AG04449 (cell line): ENCODE measurements around the gene SF3B6.
A peak's percentile ranks its signal among the peaks of the same experiment; 100 is the strongest.

Experiments used
- CTCF ChIA-PET: fragments of 350-600 bp; formaldehyde crosslinking; extraction: SDS; loops from one replicate; lab custom pipeline; 2021; ENCODE audit warnings: antibody characterized with exemption; lab: Yijun Ruan, JAX
- POLR2A ChIA-PET: fragments of 400-600, 350-600 bp; formaldehyde crosslinking; extraction: SDS; loops from one replicate; lab custom pipeline; 2020; ENCODE audit warnings: antibody characterized with exemption, inconsistent platforms; lab: Yijun Ruan, JAX
- DNase-seq: peaks from one replicate; pipeline ENCODE4 v3.0.0-alpha.2; 2010; ENCODE audit warnings: low read depth, low spot score
- H3K4me3 ChIP-seq: 2 replicates; pipeline ENCODE4 v1.5.1; 2011; ENCODE audit warnings: low read depth, mild to moderate bottlenecking, control low read depth, low read length
- TF ChIP-seq, protein P1 (sequence below): IDR thresholded peaks from one replicate; pipeline ENCODE4 v1.5.1; 2011; ENCODE audit warnings: mild to moderate bottlenecking, moderate library complexity, low read length, control low read depth, inconsistent platforms; ENCODE audit not compliant: insufficient read depth; ENCODE audit errors: missing control alignments

Gene SF3B6

DNA sequence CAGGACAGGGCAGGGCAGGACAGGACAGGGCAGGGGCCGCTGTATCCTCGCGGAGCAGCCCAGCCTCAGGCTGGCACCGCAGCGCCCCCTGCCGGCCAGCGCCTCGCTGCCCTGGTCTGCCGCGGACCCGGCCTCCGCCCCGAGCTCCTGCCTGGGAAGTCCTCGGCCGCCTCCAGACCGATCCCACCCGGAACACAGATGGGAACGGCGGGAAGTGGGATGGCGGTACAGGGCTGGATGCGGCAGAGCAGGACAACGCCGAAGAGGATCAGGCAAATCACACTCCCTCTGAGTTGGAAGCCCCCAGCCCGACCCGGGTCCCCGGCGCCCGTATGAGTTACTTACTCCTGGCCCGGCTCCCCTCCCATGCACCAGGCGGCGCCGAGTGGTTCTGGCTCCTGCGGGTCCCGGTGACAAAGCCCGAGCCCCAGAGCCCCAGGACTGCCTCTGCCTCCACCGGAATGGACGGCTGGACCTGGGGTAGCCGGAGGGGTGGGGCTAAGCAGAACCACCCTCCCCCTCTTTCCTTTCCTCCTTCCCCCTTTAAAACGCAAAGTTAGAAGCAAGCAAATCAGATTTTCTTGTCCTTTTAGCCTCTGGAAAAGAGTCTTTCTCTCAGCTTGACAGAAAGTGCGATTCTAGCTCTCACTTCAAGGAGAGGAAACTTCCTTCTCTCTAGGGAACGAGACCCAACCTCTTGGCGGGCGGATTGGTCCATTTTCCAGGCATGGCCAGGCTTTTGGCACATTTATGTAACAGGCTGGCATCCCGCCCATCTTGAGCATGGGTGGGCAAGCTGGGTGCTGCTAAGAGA, 8.5 kb upstream of the SF3B6 start, which contains the start of gene TP53I3:
TSS of gene TP53I3 (minus strand) at position 449 of the 814 bp plus-strand sequence. CDS start 508 bp downstream, outside the sequence.
- DNase-seq = no peak
- H3K4me3 ChIP-seq = peak within 1 kb of the TSS; percentile 82
- TF ChIP-seq, protein P1, sequence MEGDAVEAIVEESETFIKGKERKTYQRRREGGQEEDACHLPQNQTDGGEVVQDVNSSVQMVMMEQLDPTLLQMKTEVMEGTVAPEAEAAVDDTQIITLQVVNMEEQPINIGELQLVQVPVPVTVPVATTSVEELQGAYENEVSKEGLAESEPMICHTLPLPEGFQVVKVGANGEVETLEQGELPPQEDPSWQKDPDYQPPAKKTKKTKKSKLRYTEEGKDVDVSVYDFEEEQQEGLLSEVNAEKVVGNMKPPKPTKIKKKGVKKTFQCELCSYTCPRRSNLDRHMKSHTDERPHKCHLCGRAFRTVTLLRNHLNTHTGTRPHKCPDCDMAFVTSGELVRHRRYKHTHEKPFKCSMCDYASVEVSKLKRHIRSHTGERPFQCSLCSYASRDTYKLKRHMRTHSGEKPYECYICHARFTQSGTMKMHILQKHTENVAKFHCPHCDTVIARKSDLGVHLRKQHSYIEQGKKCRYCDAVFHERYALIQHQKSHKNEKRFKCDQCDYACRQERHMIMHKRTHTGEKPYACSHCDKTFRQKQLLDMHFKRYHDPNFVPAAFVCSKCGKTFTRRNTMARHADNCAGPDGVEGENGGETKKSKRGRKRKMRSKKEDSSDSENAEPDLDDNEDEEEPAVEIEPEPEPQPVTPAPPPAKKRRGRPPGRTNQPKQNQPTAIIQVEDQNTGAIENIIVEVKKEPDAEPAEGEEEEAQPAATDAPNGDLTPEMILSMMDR = peak; percentile 95
- CTCF ChIA-PET = interaction anchor here (0.6 to 3.9 kb wide), 41 partner anchors 8 to 773 kb away, joined by 3 to 54 read pairs (median 4); partner anchors contain the start of genes ATAD2B, FAM228B, FKBP1B and ITSN2
- POLR2A ChIA-PET = interaction anchor here (0.6 to 2.3 kb wide), 17 partner anchors 8 to 608 kb away, joined by 3 to 26 read pairs (median 4); partner anchors contain the start of genes ATAD2B, FAM228B, SF3B6 and UBXN2A

DNA sequence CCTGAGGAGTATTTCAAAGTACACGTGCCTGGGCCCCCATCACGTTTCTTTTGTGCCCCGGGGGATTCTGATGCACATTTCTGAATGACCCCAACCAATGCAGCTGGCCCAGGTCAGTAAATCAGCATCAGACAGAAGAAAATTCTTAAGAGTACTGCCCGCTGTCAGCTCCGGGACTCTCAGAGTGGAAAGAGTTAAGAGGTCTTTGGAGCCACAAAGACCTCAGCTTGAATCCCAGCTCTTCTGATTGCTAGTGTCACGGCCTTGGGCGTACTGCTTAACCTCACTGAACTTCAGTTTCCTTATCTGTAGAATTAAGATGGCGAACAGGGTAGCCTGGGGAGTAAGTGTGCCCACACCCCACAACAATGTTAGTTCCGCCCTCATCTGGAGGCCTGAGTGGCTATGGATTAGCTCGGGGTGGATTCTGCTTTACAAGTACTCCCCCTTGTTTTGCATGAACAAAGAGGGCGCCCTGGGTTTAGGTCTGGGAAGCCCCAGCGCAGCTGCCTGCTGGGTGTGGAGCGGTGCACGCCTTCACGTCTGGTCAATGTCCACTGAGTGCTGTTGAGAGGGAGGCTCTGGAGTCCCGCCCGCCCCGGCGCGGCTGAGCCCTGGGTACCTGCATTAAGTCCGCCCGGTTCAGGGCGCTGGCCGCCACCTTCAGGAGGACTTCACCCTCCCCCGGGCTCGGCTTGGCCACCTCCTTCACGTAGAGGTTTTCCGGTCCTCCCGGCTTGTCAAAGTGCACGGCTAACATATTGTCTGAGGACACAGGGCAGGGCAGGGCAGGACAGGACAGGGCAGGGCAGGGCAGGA, 7.7 kb upstream of the SF3B6 start:
- CTCF ChIA-PET = interaction anchor here (0.8 to 3.9 kb wide), 43 partner anchors 8 to 773 kb away, joined by 3 to 54 read pairs (median 4); partner anchors contain the start of genes ATAD2B, FAM228B, PFN4 and SF3B6
- POLR2A ChIA-PET = interaction anchor here (0.7 to 2.3 kb wide), 14 partner anchors 7 to 607 kb away, joined by 3 to 26 read pairs (median 5); partner anchors contain the start of genes ATAD2B, FAM228B, SF3B6 and UBXN2A
- DNase-seq = no peak
- TF ChIP-seq, protein P1 = peak; percentile 0
- peak overlapping the region; percentile 82 for H3K4me3 ChIP-seq

DNA sequence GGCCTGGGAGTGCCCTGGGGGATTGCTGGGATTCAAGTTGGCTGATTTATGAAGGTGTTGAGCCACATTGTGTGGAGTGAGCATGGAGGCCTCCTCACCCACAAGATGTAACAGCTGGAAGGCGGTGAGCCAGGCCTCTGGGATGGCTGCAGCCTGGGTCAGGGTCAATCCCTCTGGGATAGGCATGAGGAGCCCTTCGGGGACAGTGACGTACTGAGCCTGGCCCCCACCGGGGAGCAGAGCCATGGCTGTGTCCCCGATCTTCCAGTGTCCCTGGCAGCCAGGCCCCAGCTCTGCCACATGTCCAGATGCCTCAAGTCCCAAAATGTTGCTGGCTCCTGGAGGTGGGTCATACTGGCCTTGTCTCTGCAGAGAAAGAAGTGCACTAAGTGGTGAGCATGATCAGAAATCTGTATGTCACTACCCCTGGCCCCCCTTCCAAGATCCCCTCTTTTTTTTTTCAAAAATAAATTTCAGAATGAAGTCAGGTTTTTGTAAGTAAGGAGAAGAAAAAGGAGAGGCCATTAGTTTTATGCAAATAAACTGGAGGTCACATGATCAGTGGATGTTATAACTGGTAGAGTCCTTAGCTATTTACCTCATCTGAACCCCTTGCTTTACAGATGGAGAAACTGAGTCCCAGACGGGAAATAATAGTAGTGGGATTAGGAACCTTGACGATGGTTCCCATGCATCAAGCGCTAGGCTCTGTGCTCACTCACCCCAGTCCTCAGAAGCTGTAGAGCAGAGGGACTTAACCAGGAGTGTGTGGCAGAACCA, 6.9 kb upstream of the SF3B6 start:
- CTCF ChIA-PET = interaction anchor here (0.7 to 3.9 kb wide), 26 partner anchors 9 to 745 kb away, joined by 3 to 54 read pairs (median 4); partner anchors contain the start of genes ATAD2B, FAM228B, PFN4 and WDCP
- DNase-seq = no peak

DNA sequence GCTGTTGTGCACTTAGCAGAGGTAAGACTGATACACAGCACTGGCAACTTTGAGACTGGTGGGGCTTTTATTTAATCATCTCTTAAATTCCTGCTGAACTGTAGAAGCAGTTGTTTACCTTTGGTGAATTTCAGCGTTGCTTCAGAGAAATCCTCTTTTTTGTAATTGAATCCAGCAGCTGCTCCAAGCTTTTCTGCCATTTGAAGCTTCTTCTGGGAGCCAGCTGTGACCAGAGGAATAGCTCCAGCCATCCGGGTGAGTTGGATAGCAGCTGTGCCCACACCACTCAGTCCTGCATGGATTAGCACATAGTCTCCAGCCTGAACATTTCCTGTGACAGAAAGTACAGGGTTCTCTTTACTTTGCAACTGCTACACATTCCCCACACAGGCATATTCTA, 4.6 kb upstream of the SF3B6 start:
- no peak for DNase-seq
- POLR2A ChIA-PET = no interaction called here
- CTCF ChIA-PET = interaction anchor here (1.4 kb wide), 1 partner anchor 154 kb away, joined by 3 read pairs; the partner anchor contains the start of gene ATAD2B
- H3K4me3 ChIP-seq = no peak overlapping the region
- TF ChIP-seq, protein P1 = no peak

More for the DNA sequence above, 6.9 kb upstream of the SF3B6 start:
- TF ChIP-seq, protein P1 = no peak
- peak overlapping the region; percentile 82 for H3K4me3 ChIP-seq
- POLR2A ChIA-PET = interaction anchor here (1.1 to 2.3 kb wide), 7 partner anchors 23 to 277 kb away, joined by 3 to 26 read pairs (median 5); partner anchors contain the start of genes ATAD2B and WDCP

DNA sequence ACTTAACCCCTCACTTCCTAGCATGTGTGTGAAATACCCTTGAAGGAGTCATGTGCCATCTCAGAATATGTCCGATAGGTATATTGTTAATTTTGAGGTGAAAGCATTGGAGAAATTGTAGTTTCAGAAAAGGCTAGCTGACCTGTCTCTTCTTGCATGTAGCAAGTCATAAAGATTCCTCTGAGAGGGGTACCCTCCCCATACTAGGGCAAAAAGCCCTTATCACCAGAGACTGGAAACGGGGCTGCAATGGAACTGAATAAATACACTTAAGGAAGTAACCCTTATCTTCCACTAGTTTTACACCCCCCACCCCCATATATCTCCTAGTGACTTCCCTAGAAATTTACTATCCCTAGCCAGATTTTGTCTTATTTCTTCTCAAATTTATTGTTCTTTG, 1.8 kb upstream of the SF3B6 start:
- TF ChIP-seq, protein P1 = no peak

More for the DNA sequence above, 1.8 kb upstream of the SF3B6 start:
- CTCF ChIA-PET = interaction anchor here (2.4 kb wide), 1 partner anchor 152 kb away, joined by 12 read pairs; the partner anchor contains the start of gene ATAD2B
- POLR2A ChIA-PET = no interaction called here
- peak overlapping the region; percentile 97 for H3K4me3 ChIP-seq
- DNase-seq = no peak
